ENCODE measurements around the gene TMEM60. TPM values are rescaled to one million over a fixed set of nuclear protein-coding genes. Genes with fewer than 3 reads are reported as not detected.

Gene TMEM60
- total and polyA plus RNA-seq, 2 of the 13 experiments (the other 11 are each of a cell fraction or from before 2014, with no cell fraction given): 25.6 to 27.7 TPM

DNA sequence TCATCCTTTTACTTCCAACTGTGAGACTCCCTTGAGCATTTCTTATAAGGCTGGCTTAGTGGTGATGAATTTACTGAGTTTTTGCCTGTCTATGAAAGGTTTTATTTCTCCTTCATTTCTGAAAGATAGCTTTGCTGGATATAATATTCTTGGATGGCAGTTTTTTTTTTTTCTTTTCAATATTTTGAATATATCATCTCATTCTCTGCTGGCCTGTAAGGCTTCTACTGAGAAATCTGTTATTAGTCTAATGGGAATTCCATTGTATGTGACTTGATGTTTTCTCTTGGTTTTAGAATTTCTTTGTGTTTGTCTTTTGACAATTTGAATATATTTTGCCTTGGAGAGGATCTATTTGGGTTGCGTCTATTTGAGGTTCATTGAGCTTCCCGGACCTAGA, 22.7 kb upstream of the TMEM60 start:
- intact Hi-C loops (cut with micrococcal nuclease; ENCODE audit: unreplicated experiment) (no loop called here), in situ Hi-C loops (cut with HindIII; ENCODE audit: extremely low pct_ligation_motif_present, low pct_unique_long_range_greater_than_20kb) (no loop called here)
- DNase-seq (ENCODE audit: low spot score) (no peak), ATAC-seq (no peak), FAIRE-seq (no peak)
- Histone ChIP-seq H3K4me2 (ENCODE audit: low read depth, low read length) (no peak overlapping the region), H3K9ac (ENCODE audit: insufficient read depth, low read depth, low read length) (no peak overlapping the region), H3K4me1 (ENCODE audit: insufficient read depth, low read length) (no peaks in the 10 kb centered on the region), H3K9me3 (ENCODE audit: low read length) (peaks cover 25% of the 10 kb centered on the region), H3K36me3 (replicated peaks in 1 of 2; ENCODE audit: control insufficient read depth in 1 of 2, insufficient read depth in 2 of 2, low read length in 2 of 2) (no peaks in the 10 kb centered on the region), H3K79me2 (ENCODE audit: insufficient read depth, low read length) (peaks cover 7% of the 10 kb centered on the region), H2AFZ (ENCODE audit: low read length) (no peak overlapping the region), H3K4me3 (replicated peaks in 1 of 3; ENCODE audit: insufficient read depth in 1 of 3, low read depth in 2 of 3, low read length in 3 of 3) (no peak overlapping the region), H3K27me3 (ENCODE audit: control insufficient read depth in 1 of 2, insufficient read depth in 2 of 2, low read length in 2 of 2) (no peaks in the 10 kb centered on the region), H3K27ac (ENCODE audit: extremely low read length, insufficient read depth, low read length) (no peak overlapping the region), H4K20me1 (ENCODE audit: insufficient read depth, low read length) (no peaks in the 10 kb centered on the region)
- ChIA-PET POLR2A (no interaction called here), CTCF (ENCODE audit: low intra/inter-chr PET ratio, low total read pairs) (no interaction called here)
- WGBS (ENCODE audit: low lambda C conversion rate): 97% methylated on average over 2 of the region's 2 CpGs
- BruUV-seq (replicated peaks): no TSS peak
- TF ChIP-seq, protein P1, sequence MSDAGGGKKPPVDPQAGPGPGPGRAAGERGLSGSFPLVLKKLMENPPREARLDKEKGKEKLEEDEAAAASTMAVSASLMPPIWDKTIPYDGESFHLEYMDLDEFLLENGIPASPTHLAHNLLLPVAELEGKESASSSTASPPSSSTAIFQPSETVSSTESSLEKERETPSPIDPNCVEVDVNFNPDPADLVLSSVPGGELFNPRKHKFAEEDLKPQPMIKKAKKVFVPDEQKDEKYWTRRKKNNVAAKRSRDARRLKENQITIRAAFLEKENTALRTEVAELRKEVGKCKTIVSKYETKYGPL (CRISPR knock-in tag; IDR thresholded peaks at IDR 0.05): no peak
- no peak for TF ChIP-seq ZNF563 (CRISPR knock-in tag; IDR thresholded peaks at IDR 0.05)
- TF ChIP-seq ZNF34 (CRISPR knock-in tag; IDR thresholded peaks at IDR 0.05; ENCODE audit: borderline replicate concordance): no peak
- TF ChIP-seq ZNF331 (CRISPR knock-in tag; IDR thresholded peaks at IDR 0.05): no peak
- TF ChIP-seq PHB2 (IDR thresholded peaks at IDR 0.05; ENCODE audit: partially characterized antibody): no peak
- no peak for TF ChIP-seq ZNF430 (CRISPR knock-in tag; IDR thresholded peaks at IDR 0.05)
- TF ChIP-seq, protein P2, sequence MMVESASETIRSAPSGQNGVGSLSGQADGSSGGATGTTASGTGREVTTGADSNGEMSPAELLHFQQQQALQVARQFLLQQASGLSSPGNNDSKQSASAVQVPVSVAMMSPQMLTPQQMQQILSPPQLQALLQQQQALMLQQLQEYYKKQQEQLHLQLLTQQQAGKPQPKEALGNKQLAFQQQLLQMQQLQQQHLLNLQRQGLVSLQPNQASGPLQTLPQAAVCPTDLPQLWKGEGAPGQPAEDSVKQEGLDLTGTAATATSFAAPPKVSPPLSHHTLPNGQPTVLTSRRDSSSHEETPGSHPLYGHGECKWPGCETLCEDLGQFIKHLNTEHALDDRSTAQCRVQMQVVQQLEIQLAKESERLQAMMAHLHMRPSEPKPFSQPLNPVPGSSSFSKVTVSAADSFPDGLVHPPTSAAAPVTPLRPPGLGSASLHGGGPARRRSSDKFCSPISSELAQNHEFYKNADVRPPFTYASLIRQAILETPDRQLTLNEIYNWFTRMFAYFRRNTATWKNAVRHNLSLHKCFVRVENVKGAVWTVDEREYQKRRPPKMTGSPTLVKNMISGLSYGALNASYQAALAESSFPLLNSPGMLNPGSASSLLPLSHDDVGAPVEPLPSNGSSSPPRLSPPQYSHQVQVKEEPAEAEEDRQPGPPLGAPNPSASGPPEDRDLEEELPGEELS (CRISPR knock-in tag; IDR thresholded peaks at IDR 0.05): no peak
- TF ChIP-seq ZNF451 (CRISPR knock-in tag; IDR thresholded peaks at IDR 0.05): no peak
- no peak for TF ChIP-seq HDAC2 (CRISPR knock-in tag; IDR thresholded peaks at IDR 0.05)
- TF ChIP-seq HNF4G (IDR thresholded peaks at IDR 0.05; ENCODE audit: borderline replicate concordance, low read depth, low read length): no peak
- no peak for TF ChIP-seq HNF4G (CRISPR knock-in tag; IDR thresholded peaks at IDR 0.05; ENCODE audit: borderline replicate concordance, low read depth)
- TF ChIP-seq NR2F1 (CRISPR knock-in tag; IDR thresholded peaks at IDR 0.05): no peak
- no peak for TF ChIP-seq ZKSCAN1 (IDR thresholded peaks at IDR 0.05; ENCODE audit: low read length)
- no peak for TF ChIP-seq ZNF224 (CRISPR knock-in tag; IDR thresholded peaks at IDR 0.05)
- no peak for TF ChIP-seq NCOA2 (CRISPR knock-in tag; IDR thresholded peaks at IDR 0.05)

All from HepG2 (cell line).